Psoas muscle (tissue), 8 donors: ENCODE results near the gene TMEM14B. TPM values are rescaled to one million over a fixed set of nuclear protein-coding genes. Genes with fewer than 3 reads are reported as not detected.

Source experiments
- ATAC-seq, 4 donors: fragments of 200-7000 bp; cut with Tn5 transposase; one replicate each; pipeline ENCODE4 v1.9.1; 2020; ENCODE audit warnings: moderate library complexity in 3 of 4, mild to moderate bottlenecking in 2 of 4
- DNase-seq, 2 donors: peaks; one replicate each; pipeline ENCODE4 v3.0.0-alpha.2; 2020
- H3K27ac ChIP-seq: fragments of 200-600 bp; one replicate; pipeline ENCODE4 v1.8.0; 2022
- H3K27me3 ChIP-seq, 3 donors: fragments of 200-600 bp in 1 of 3; one replicate each; pipeline versions ENCODE4 v1.6.1 to v1.8.0; 2013 to 2022; ENCODE audit warnings: low read length in 2 of 3, mild to moderate bottlenecking in 2 of 3, moderate library complexity in 1 of 3; ENCODE audit not compliant: insufficient read depth in 3 of 3
- H3K36me3 ChIP-seq, 2 donors: fragments of 200-600 bp in 1 of 2; one replicate each; pipeline versions ENCODE4 v1.6.1 to v1.8.0; 2013 to 2022; ENCODE audit warnings: low read depth in 1 of 2, mild to moderate bottlenecking in 1 of 2, moderate library complexity in 1 of 2; ENCODE audit not compliant: insufficient read depth in 1 of 2
- H3K4me1 ChIP-seq: fragments of 200-600 bp; one replicate; pipeline ENCODE4 v1.8.0; 2022
- H3K4me3 ChIP-seq: fragments of 200-600 bp; one replicate; pipeline ENCODE4 v1.8.0; 2022; ENCODE audit warnings: mild to moderate bottlenecking
- H3K9me3 ChIP-seq: fragments of 200-600 bp; one replicate; pipeline ENCODE4 v1.8.0; 2022
- WGBS, 3 donors: extraction: QIAGEN DNeasy Blood & Tissue Kit; methylation state at CpG; one replicate each; pipeline versions ENCODE4 v1.1.6 to v1.1.7; 2013; 5-methylcytosine and 5-hydroxymethylcytosine counted together
- intact Hi-C, 2 donors: fragments of 100-400 bp; cut with DNase I; formaldehyde crosslinking; loops; one replicate each; pipeline versions ENCODE4 v1.11.0 to v1.14.2; 2022
- polyA plus RNA-seq, 3 donors: library from polyadenylated mRNA; stranded (reverse); fragments of 200-250 nt; gene quantifications; one replicate each; pipeline ENCODE4 v1.2.3, GENCODE V29; 2013
- total RNA-seq, 4 donors: library from RNA; stranded (reverse); fragmentation: NEBNext Ultra II Directional in 2 of 4; extraction: Animal tissue kit (Norgen Biotek cat#: 25700) in 2 of 4; gene quantifications; one replicate each; pipeline versions ENCODE4 v1.2.1 to v1.2.4, GENCODE V29; 2021 to 2023
- TF ChIP-seq, protein P1 (sequence below): fragments of 200-600 bp; IDR thresholded peaks from one replicate; pipeline ENCODE4 v1.8.0; 2022; ENCODE audit warnings: antibody characterized with exemption
- donor health status: healthy with polysubstance abuse.
- donor health status: DM: no; HTN: no; CAD: no; lungs with moderate emphysema.
- donor health status: Bipolar disorder and iron deficiency.
- donor health status: healthy.
- donor health status: DM: yes; HTN: yes; CAD: no.
- donor health status: DM: no; HTN: no; CAD: no.
- donor health status: DM: no; HTN: no; CAD: no.
- donor health status: DM: yes; HTN: yes; CAD: no.

Gene TMEM14B
- total and polyA plus RNA-seq, 7 donors = 66.1 to 118 (median 82.3) TPM

DNA sequence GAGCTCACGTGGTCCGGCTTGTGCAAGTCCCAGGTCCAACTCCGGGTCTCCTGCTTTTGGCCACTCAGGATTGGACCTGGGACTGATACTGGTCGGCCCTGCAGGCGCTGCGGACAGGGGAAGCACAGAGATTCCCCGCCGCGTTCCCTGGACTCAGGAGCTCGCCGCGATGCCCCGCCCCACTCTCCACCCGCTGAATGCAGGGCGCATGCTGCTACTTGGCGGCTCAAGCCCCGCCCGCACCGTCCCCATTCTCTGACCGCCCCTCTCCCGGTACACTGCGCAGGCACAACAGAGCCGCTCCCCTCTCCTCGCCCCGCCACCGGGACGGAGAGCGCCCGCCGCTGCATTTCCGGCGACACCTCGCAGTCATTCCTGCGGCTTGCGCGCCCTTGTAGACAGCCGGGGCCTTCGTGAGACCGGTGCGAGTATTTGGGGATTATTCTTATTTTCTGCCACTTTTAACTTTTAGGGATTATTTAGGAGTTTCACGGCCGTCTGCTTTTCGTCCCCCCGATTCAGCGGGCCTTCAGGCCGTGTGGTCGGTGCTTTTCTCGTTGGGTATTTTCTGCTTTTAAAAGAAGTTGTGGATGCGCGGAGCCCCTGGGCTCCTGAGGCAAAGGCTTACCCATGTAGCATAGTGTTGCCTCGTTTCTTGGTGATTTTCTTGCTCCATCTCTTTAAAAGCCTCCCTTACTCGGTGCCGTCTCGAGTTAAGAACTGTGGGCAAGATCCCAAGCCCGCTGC, 24.6 kb upstream of the TMEM14B start, which contains the start of gene TMEM14C:
TMEM14C (plus strand) TSS at position 251 of the 747 bp plus-strand sequence. CDS start 1,544 bp downstream, outside the sequence.
- DNase-seq (peak; percentile 100), ATAC-seq (peak; percentile 98 to 99 (median 98))
- peak within 1 kb of the TSS; percentile 86 for H3K4me3 ChIP-seq
- TF ChIP-seq, protein P1, sequence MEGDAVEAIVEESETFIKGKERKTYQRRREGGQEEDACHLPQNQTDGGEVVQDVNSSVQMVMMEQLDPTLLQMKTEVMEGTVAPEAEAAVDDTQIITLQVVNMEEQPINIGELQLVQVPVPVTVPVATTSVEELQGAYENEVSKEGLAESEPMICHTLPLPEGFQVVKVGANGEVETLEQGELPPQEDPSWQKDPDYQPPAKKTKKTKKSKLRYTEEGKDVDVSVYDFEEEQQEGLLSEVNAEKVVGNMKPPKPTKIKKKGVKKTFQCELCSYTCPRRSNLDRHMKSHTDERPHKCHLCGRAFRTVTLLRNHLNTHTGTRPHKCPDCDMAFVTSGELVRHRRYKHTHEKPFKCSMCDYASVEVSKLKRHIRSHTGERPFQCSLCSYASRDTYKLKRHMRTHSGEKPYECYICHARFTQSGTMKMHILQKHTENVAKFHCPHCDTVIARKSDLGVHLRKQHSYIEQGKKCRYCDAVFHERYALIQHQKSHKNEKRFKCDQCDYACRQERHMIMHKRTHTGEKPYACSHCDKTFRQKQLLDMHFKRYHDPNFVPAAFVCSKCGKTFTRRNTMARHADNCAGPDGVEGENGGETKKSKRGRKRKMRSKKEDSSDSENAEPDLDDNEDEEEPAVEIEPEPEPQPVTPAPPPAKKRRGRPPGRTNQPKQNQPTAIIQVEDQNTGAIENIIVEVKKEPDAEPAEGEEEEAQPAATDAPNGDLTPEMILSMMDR = no peak
- H3K36me3 ChIP-seq = peaks cover 0 to 21% of the 10 kb centered on the region in 2 donors
- H3K4me1 ChIP-seq = peaks cover 22% of the 10 kb centered on the region
- 0% methylated on average over 49 to 55 of the region's 55 CpGs for WGBS, 3 donors
- H3K9me3 ChIP-seq = no peaks in the 10 kb centered on the region
- no peaks in the 10 kb centered on the region for H3K27me3 ChIP-seq
- peak within 1 kb of the TSS; percentile 93 for H3K27ac ChIP-seq
- intact Hi-C loops = loop anchor here (1.0 to 2.0 kb wide), 4 partner anchors 24 to 29 kb away; partner anchors contain the start of genes C6orf52 (in 2 of the 2), PAK1IP1 (in 2 of the 2) and TMEM14B (in 2 of the 2)

DNA sequence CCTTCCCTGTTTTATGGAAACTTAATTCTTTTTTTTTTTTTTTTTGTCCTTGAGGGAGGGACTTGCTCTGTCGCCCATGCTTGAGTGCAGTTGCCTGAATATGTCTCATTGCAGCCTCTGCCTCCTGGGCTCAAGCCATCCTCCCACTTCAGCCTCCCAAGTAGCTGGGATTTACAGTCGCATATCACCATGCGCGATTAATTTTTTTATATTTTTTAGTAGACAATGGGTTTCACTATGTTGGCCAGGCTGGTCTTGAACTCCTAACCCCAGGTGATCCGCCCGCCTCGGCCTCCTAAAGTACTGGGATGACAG, 24.1 kb upstream of the TMEM14B start:
- TF ChIP-seq, protein P1 = no peak
- no peaks in the 10 kb centered on the region for H3K27me3 ChIP-seq
- 17 to 28% (median 18%) methylated on average over 7 of the region's 7 CpGs for WGBS, 3 donors
- H3K9me3 ChIP-seq = no peaks in the 10 kb centered on the region
- H3K4me3 ChIP-seq = peak overlapping the region; percentile 86
- peaks cover 0 to 25% of the 10 kb centered on the region in 2 donors for H3K36me3 ChIP-seq
- H3K4me1 ChIP-seq = peaks cover 22% of the 10 kb centered on the region
- ATAC-seq (peak in 3 of 4 donors; percentile 1 to 20 (median 4)), DNase-seq (no peak)
- peak overlapping the region; percentile 93 for H3K27ac ChIP-seq
- intact Hi-C loops = loop anchor here (1.0 to 2.0 kb wide), 3 partner anchors 23 to 29 kb away; partner anchors contain the start of genes TMEM14B (in 2 of the 2), C6orf52 (in 1 of the 2) and PAK1IP1 (in 1 of the 2)

DNA sequence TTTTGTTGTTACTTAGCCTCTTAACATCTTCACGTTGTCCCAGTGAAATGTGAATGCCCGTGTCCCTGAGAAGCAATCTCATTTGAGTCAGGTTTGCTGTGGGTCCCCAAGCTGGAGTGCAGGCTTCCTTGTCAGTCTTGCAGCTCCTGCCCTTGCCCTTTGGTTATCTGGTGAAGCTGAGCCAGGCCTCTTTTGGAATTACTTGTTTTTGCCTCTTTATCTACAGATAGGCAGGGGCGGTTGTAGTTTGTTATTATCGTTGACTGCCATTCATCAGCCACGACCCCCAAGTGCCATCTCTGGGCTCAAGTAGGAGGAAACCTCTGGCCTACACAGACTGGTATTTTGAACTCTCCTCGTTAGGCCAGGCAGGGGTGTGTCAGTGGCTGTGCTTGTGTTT, 22.6 kb upstream of the TMEM14B start:
- ATAC-seq (no peak), DNase-seq (no peak)
- peaks cover 0 to 40% of the 10 kb centered on the region in 2 donors for H3K36me3 ChIP-seq
- no peak overlapping the region for H3K4me3 ChIP-seq
- H3K4me1 ChIP-seq = peaks cover 25% of the 10 kb centered on the region
- no peaks in the 10 kb centered on the region for H3K27me3 ChIP-seq
- intact Hi-C loops = no loop called here
- 85 to 87% (median 87%) methylated on average over 6 of the region's 6 CpGs for WGBS, 3 donors
- H3K9me3 ChIP-seq = no peaks in the 10 kb centered on the region
- TF ChIP-seq, protein P1 = no peak
- H3K27ac ChIP-seq = no peak overlapping the region

DNA sequence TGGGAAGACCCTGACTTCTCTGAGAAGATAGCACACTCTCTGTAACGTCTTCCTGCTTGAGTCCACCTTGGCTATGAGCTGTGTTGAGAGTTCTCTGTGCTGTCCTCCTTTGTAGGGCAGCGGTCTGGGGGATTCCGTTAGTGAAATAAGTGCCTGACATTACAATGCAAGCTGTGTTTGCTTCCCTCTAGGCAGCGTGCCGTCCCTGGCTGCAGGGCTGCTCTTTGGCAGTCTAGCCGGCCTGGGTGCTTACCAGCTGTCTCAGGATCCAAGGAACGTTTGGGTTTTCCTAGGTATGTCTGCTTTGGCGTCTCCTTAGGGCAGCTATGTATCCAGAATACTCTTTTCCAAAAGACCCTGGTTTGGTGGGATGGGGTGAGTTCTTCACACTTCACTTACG, 21.9 kb upstream of the TMEM14B start:
- H3K27ac ChIP-seq = no peak overlapping the region
- no peaks in the 10 kb centered on the region for H3K9me3 ChIP-seq
- 60 to 86% (median 70%) methylated on average over 9 of the region's 9 CpGs for WGBS, 3 donors
- DNase-seq (no peak), ATAC-seq (no peak)
- no peaks in the 10 kb centered on the region for H3K27me3 ChIP-seq
- no peak overlapping the region for H3K4me3 ChIP-seq
- H3K36me3 ChIP-seq = peaks cover 0 to 46% of the 10 kb centered on the region in 2 donors
- intact Hi-C loops = no loop called here
- TF ChIP-seq, protein P1 = no peak
- peaks cover 31% of the 10 kb centered on the region for H3K4me1 ChIP-seq
